RCC 7860 (cell line): Measurements from ENCODE around the gene NR6A1.
A peak's percentile ranks its signal among the peaks of the same experiment; 100 is the strongest.
"Not testable (repeated sequence)": the region's sequence is repeated elsewhere in the genome, so short reads cannot be mapped to it uniquely, and the experiment has no call there.

Experiments
- DNase-seq: peaks from one replicate; pipeline ENCODE4 v3.0.0-alpha.2; 2015; ENCODE audit warnings: low spot score
- FAIRE-seq: peaks from 2 replicates; lab custom pipeline; 2012; peaks lifted over from hg19 to GRCh38; lab: Jason Lieb, UNC

NR6A1 gene

GRCh38 chr9:124623966-124624734 lies 147.0 kb downstream of the NR6A1 start:
- FAIRE-seq = no peak
- no peak for DNase-seq

GRCh38 chr9:124622882-124623281 lies 148.2 kb downstream of the NR6A1 start:
- DNase-seq (no peak), FAIRE-seq (no peak)

- FAIRE-seq = peak; percentile 90
- peak; percentile 78 for DNase-seq
Observed at GRCh38 chr9:124621371-124622328, 149.5 kb downstream of the NR6A1 start.

- DNase-seq (peak; percentile 92), FAIRE-seq (peak; percentile 98)
Observed at GRCh38 chr9:124618476-124618875, 152.6 kb downstream of the NR6A1 start.

- peak; percentile 80 for DNase-seq
- peak; percentile 78 for FAIRE-seq
Observed at GRCh38 chr9:124617477-124618141, 153.5 kb downstream of the NR6A1 start.

- FAIRE-seq = no peak
- DNase-seq = no peak
Observed at GRCh38 chr9:124616961-124617360, 154.2 kb downstream of the NR6A1 start.

GRCh38 chr9:124615840-124616239 lies 155.3 kb downstream of the NR6A1 start:
- DNase-seq, FAIRE-seq: not testable (repeated sequence)

GRCh38 chr9:124615100-124615742 lies 155.9 kb downstream of the NR6A1 start:
- DNase-seq (no peak), FAIRE-seq (no peak)

- DNase-seq (no peak), FAIRE-seq (no peak)
Observed at GRCh38 chr9:124613849-124614248, 157.3 kb downstream of the NR6A1 start.

- FAIRE-seq = no peak
- DNase-seq = no peak
Observed at GRCh38 chr9:124611106-124611505, 160.0 kb downstream of the NR6A1 start.

- FAIRE-seq (no peak), DNase-seq (no peak)
Observed at GRCh38 chr9:124606027-124606426, 165.1 kb downstream of the NR6A1 start.

- FAIRE-seq = no peak
- no peak for DNase-seq
Observed at GRCh38 chr9:124605258-124605657, 165.9 kb downstream of the NR6A1 start.

GRCh38 chr9:124602632-124603031 lies 168.5 kb downstream of the NR6A1 start:
- DNase-seq = no peak
- no peak for FAIRE-seq

- FAIRE-seq (no peak), DNase-seq (no peak)
Observed at GRCh38 chr9:124602204-124602603, 168.9 kb downstream of the NR6A1 start.

- FAIRE-seq (no peak), DNase-seq (no peak)
Observed at GRCh38 chr9:124600407-124600806, 170.7 kb downstream of the NR6A1 start.

- FAIRE-seq (no peak), DNase-seq (no peak)
Observed at GRCh38 chr9:124599121-124599795, 171.9 kb downstream of the NR6A1 start.

GRCh38 chr9:124598048-124598447 lies 173.1 kb downstream of the NR6A1 start:
- no peak for FAIRE-seq
- DNase-seq = no peak

- FAIRE-seq (no peak), DNase-seq (no peak)
Observed at GRCh38 chr9:124596172-124596839, 174.8 kb downstream of the NR6A1 start.

- no peak for DNase-seq
- no peak for FAIRE-seq
Observed at GRCh38 chr9:124595743-124596142, 175.4 kb downstream of the NR6A1 start.

GRCh38 chr9:124594673-124595072 lies 176.4 kb downstream of the NR6A1 start:
- no peak for FAIRE-seq
- no peak for DNase-seq
